MM.1S (cell line): Measurements from ENCODE around the gene GPAT3.

Source experiments
- EZH2 ChIP-seq: fragments of 300-600 bp; sonication (generic); optimal IDR thresholded peaks from 2 replicates; pipeline ENCODE3; 2017; ENCODE audit warnings: low read depth, mild to moderate bottlenecking, antibody characterized with exemption, low read length, mixed read lengths
- EZH2phosphoT487 ChIP-seq: fragments of 300-600 bp; sonication (generic); IDR thresholded peaks from 2 replicates; pipeline ENCODE4 v1.6.1; 2018; ENCODE audit warnings: antibody characterized with exemption, low read length
- TF ChIP-seq, protein P1 (sequence below): fragments of 300-600 bp; sonication (generic); IDR thresholded peaks from 2 replicates; pipeline ENCODE4 v1.5.1; 2016; ENCODE audit warnings: antibody characterized with exemption, low read length, mixed read lengths

DNA sequence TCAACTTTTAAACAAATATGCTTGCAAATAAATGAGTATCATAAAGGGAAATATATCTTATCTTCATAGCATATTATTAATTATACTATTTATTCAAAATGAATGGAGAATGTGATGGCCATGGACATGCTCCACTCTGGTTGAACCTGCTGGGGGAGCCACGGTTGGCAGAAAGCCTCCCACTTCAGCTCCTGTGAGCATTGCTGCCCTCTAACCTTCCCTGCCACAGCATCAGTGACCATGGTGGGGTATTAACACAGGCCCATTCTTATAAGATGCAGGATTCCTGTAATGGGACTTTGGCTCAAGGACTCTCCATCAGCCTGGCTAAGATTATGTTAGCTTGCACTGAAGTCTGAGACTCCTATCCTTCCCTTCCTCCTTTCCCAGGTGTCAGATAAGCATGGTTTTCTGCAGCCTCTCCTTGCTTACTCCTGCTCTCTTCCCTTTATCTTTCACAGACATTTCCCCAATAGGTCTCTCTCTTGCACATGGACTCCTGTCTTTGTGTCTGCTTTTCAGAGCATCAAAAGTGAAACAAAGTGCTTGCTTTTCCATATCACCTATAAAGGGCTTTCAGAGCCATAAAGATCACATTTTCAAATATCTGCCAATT lies 46.1 kb upstream of the GPAT3 start:
- TF ChIP-seq, protein P1, sequence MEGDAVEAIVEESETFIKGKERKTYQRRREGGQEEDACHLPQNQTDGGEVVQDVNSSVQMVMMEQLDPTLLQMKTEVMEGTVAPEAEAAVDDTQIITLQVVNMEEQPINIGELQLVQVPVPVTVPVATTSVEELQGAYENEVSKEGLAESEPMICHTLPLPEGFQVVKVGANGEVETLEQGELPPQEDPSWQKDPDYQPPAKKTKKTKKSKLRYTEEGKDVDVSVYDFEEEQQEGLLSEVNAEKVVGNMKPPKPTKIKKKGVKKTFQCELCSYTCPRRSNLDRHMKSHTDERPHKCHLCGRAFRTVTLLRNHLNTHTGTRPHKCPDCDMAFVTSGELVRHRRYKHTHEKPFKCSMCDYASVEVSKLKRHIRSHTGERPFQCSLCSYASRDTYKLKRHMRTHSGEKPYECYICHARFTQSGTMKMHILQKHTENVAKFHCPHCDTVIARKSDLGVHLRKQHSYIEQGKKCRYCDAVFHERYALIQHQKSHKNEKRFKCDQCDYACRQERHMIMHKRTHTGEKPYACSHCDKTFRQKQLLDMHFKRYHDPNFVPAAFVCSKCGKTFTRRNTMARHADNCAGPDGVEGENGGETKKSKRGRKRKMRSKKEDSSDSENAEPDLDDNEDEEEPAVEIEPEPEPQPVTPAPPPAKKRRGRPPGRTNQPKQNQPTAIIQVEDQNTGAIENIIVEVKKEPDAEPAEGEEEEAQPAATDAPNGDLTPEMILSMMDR: no peak; the same call in 1 of the 2 replicates
- TF ChIP-seq EZH2phosphoT487: no peak
- TF ChIP-seq EZH2: no peak
